ENCODE data around the gene MCF2L.

DNA sequence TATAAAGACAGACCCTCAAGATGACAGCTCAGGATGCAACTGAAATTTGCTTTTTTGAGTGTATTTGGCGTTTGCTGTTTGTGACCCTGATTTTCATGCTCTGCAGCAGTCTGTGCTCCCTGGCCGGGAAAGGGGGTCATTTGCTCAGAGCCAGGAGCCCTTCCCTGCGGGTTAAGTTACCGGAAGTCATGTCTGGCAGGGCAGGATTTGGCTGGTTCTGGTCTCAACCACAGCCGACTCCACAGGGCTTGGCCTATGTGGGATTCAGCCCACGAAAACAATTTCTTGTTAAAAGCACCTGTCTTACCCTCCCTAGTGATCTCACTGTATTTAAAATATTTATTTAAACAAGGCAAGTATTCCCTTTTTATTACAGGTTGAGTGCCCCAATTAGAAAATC, 22.6 kb downstream of the MCF2L start:
- no peak for TF ChIP-seq POLR2A (IDR thresholded peaks at IDR 0.05; ENCODE audit: low read length)
- TF ChIP-seq POLR2AphosphoS2 (conservative IDR thresholded peaks at IDR 0.05; ENCODE audit: low read length) = no peak
- TF ChIP-seq, protein P1, sequence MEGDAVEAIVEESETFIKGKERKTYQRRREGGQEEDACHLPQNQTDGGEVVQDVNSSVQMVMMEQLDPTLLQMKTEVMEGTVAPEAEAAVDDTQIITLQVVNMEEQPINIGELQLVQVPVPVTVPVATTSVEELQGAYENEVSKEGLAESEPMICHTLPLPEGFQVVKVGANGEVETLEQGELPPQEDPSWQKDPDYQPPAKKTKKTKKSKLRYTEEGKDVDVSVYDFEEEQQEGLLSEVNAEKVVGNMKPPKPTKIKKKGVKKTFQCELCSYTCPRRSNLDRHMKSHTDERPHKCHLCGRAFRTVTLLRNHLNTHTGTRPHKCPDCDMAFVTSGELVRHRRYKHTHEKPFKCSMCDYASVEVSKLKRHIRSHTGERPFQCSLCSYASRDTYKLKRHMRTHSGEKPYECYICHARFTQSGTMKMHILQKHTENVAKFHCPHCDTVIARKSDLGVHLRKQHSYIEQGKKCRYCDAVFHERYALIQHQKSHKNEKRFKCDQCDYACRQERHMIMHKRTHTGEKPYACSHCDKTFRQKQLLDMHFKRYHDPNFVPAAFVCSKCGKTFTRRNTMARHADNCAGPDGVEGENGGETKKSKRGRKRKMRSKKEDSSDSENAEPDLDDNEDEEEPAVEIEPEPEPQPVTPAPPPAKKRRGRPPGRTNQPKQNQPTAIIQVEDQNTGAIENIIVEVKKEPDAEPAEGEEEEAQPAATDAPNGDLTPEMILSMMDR (IDR thresholded peaks at IDR 0.05) = no peak
- no peak for TF ChIP-seq MAZ (IDR thresholded peaks at IDR 0.05; ENCODE audit: borderline replicate concordance, low read depth, low read length)
- TF ChIP-seq EHF (CRISPR knock-in tag; IDR thresholded peaks at IDR 0.05) = no peak
- TF ChIP-seq, protein P2, sequence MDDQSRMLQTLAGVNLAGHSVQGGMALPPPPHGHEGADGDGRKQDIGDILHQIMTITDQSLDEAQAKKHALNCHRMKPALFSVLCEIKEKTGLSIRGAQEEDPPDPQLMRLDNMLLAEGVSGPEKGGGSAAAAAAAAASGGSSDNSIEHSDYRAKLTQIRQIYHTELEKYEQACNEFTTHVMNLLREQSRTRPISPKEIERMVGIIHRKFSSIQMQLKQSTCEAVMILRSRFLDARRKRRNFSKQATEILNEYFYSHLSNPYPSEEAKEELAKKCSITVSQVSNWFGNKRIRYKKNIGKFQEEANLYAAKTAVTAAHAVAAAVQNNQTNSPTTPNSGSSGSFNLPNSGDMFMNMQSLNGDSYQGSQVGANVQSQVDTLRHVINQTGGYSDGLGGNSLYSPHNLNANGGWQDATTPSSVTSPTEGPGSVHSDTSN (IDR thresholded peaks at IDR 0.05) = no peak
- TF ChIP-seq, protein P3, sequence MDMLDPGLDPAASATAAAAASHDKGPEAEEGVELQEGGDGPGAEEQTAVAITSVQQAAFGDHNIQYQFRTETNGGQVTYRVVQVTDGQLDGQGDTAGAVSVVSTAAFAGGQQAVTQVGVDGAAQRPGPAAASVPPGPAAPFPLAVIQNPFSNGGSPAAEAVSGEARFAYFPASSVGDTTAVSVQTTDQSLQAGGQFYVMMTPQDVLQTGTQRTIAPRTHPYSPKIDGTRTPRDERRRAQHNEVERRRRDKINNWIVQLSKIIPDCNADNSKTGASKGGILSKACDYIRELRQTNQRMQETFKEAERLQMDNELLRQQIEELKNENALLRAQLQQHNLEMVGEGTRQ (IDR thresholded peaks at IDR 0.05) = no peak
- TF ChIP-seq ESRRA (IDR thresholded peaks at IDR 0.05; ENCODE audit: borderline replicate concordance, low read length) = no peak
- no peak for TF ChIP-seq MYC (IDR thresholded peaks at IDR 0.05; ENCODE audit: borderline replicate concordance, low read length)

Measured in A549 (cell line).